Adipocyte (in vitro differentiated cells): ENCODE measurements around the gene ZP4.
"Not testable (repeated sequence)": the region's sequence is repeated elsewhere in the genome, so short reads cannot be mapped to it uniquely, and the experiment has no call there.

Experiments
- DNase-seq: peaks from one replicate; pipeline ENCODE4 v3.0.0-alpha.2; 2015; ENCODE audit warnings: low read depth
- H3K27me3 ChIP-seq: replicated peaks from 2 replicates; pipeline ENCODE4 v1.7.0; 2013; ENCODE audit warnings: mild to moderate bottlenecking, low read length, moderate library complexity; ENCODE audit not compliant: control insufficient read depth, insufficient read depth
- H3K36me3 ChIP-seq: 2 replicates; pipeline ENCODE4 v1.7.0; 2013; ENCODE audit warnings: low read length, mild to moderate bottlenecking, moderate library complexity; ENCODE audit not compliant: control insufficient read depth, insufficient read depth, severe bottlenecking
- H3K4me1 ChIP-seq: 2 replicates; pipeline ENCODE4 v1.7.0; 2013; ENCODE audit warnings: mild to moderate bottlenecking, low read length, moderate library complexity; ENCODE audit not compliant: control insufficient read depth, insufficient read depth
- H3K4me3 ChIP-seq: 2 replicates; pipeline ENCODE4 v1.7.0; 2013; ENCODE audit warnings: mild to moderate bottlenecking, low read length, moderate library complexity
- H3K9ac ChIP-seq: 2 replicates; pipeline ENCODE4 v1.7.0; 2013; ENCODE audit warnings: mild to moderate bottlenecking, low read length, moderate library complexity
- H3K9me3 ChIP-seq: 2 replicates; pipeline ENCODE4 v1.7.0; 2013; ENCODE audit warnings: mild to moderate bottlenecking, low read length, moderate library complexity; ENCODE audit not compliant: control insufficient read depth

Gene ZP4

GRCh38 chr1:237851210-237851845 lies 39.4 kb downstream of the ZP4 start:
- no peaks in the 10 kb centered on the region for H3K27me3 ChIP-seq
- H3K9me3 ChIP-seq, result no peaks in the 10 kb centered on the region
- no peaks in the 10 kb centered on the region for H3K36me3 ChIP-seq
- no peak overlapping the region for H3K9ac ChIP-seq
- peak; percentile 63 for DNase-seq
- no peaks in the 10 kb centered on the region for H3K4me1 ChIP-seq
- no peak overlapping the region for H3K4me3 ChIP-seq

GRCh38 chr1:237843516-237843915 lies 47.2 kb downstream of the ZP4 start:
- H3K4me1 ChIP-seq, DNase-seq, H3K9me3 ChIP-seq, H3K4me3 ChIP-seq, H3K9ac ChIP-seq, H3K36me3 ChIP-seq, H3K27me3 ChIP-seq: not testable (repeated sequence)

- no peak for DNase-seq
- H3K9me3 ChIP-seq, result no peaks in the 10 kb centered on the region
- H3K27me3 ChIP-seq, result no peaks in the 10 kb centered on the region
- H3K4me1 ChIP-seq, result no peaks in the 10 kb centered on the region
- no peak overlapping the region for H3K4me3 ChIP-seq
- no peaks in the 10 kb centered on the region for H3K36me3 ChIP-seq
- no peak overlapping the region for H3K9ac ChIP-seq
These were observed 49.2 kb downstream of the ZP4 start for GRCh38 chr1:237841485-237841884.

GRCh38 chr1:237838904-237839534 lies 51.7 kb downstream of the ZP4 start:
- no peak overlapping the region for H3K4me3 ChIP-seq
- no peaks in the 10 kb centered on the region for H3K27me3 ChIP-seq
- no peak for DNase-seq
- H3K9ac ChIP-seq, result no peak overlapping the region
- H3K9me3 ChIP-seq, result no peaks in the 10 kb centered on the region
- no peaks in the 10 kb centered on the region for H3K36me3 ChIP-seq
- no peaks in the 10 kb centered on the region for H3K4me1 ChIP-seq

- Histone ChIP-seq H3K36me3 (no peaks in the 10 kb centered on the region), H3K9ac (no peak overlapping the region), H3K4me3 (no peak overlapping the region), H3K9me3 (no peaks in the 10 kb centered on the region), H3K27me3 (no peaks in the 10 kb centered on the region), H3K4me1 (no peaks in the 10 kb centered on the region)
- DNase-seq, result no peak
These were observed 52.4 kb downstream of the ZP4 start for GRCh38 chr1:237838320-237838719.

GRCh38 chr1:237834461-237834860 lies 56.3 kb downstream of the ZP4 start:
- Histone ChIP-seq H3K4me1 (no peaks in the 10 kb centered on the region), H3K4me3 (no peak overlapping the region), H3K9ac (no peak overlapping the region), H3K9me3 (no peaks in the 10 kb centered on the region), H3K27me3 (no peaks in the 10 kb centered on the region), H3K36me3 (no peaks in the 10 kb centered on the region)
- no peak for DNase-seq

GRCh38 chr1:237834048-237834447 lies 56.7 kb downstream of the ZP4 start:
- Histone ChIP-seq H3K9ac (no peak overlapping the region), H3K9me3 (no peaks in the 10 kb centered on the region), H3K27me3 (no peaks in the 10 kb centered on the region), H3K4me3 (no peak overlapping the region), H3K4me1 (no peaks in the 10 kb centered on the region), H3K36me3 (no peaks in the 10 kb centered on the region)
- DNase-seq, result no peak

- no peaks in the 10 kb centered on the region for H3K27me3 ChIP-seq
- no peaks in the 10 kb centered on the region for H3K9me3 ChIP-seq
- DNase-seq, result no peak
- no peak overlapping the region for H3K4me3 ChIP-seq
- H3K9ac ChIP-seq, result no peak overlapping the region
- no peaks in the 10 kb centered on the region for H3K4me1 ChIP-seq
- H3K36me3 ChIP-seq, result no peaks in the 10 kb centered on the region
These were observed 57.9 kb downstream of the ZP4 start for GRCh38 chr1:237832858-237833257.
